Left hindlimb (tissue), 1 donor: ENCODE data around the gene LTA.
"Not testable (repeated sequence)": the region's sequence is repeated elsewhere in the genome, so short reads cannot be mapped to it uniquely, and the experiment has no call there.

ENCODE experiments used
- DNase-seq: peaks from one replicate; pipeline ENCODE4 v3.0.0-alpha.2; 2018

The LTA gene

GRCh38 chr6:31588871-31589650 is 17.0 kb downstream of the LTA start:
- DNase-seq, result no peak

- DNase-seq, result not testable (repeated sequence)
These were observed 18.6 kb downstream of the LTA start for GRCh38 chr6:31590691-31591090.

- no peak for DNase-seq
These were observed 20.3 kb downstream of the LTA start for GRCh38 chr6:31592396-31592771.

- DNase-seq, result no peak
These were observed 24.9 kb downstream of the LTA start for GRCh38 chr6:31597006-31597405.

GRCh38 chr6:31607317-31607716 is 35.2 kb downstream of the LTA start:
- no peak for DNase-seq

GRCh38 chr6:31609519-31610406 is 37.7 kb downstream of the LTA start:
- no peak for DNase-seq

GRCh38 chr6:31610968-31611367 is 38.9 kb downstream of the LTA start:
- no peak for DNase-seq

GRCh38 chr6:31614075-31614619 is 42.1 kb downstream of the LTA start:
- no peak for DNase-seq

GRCh38 chr6:31614684-31615578 is 42.8 kb downstream of the LTA start, which contains the start of gene AIF1:
Gene AIF1 (plus strand): TSS chr6:31615234. CDS start chr6:31615330, 96 bp downstream.
- no peak for DNase-seq

GRCh38 chr6:31615748-31616147 is 43.7 kb downstream of the LTA start:
- no peak for DNase-seq

- no peak for DNase-seq
These were observed 44.9 kb downstream of the LTA start for GRCh38 chr6:31617010-31617409.

- DNase-seq, result peak; percentile 99
These were observed 47.9 kb downstream of the LTA start for GRCh38 chr6:31619805-31620585.

GRCh38 chr6:31620586-31621319 is 48.7 kb downstream of the LTA start, which contains the start of gene PRRC2A:
Gene PRRC2A (plus strand): TSS chr6:31620715. CDS start chr6:31622790, 2,075 bp downstream.
- DNase-seq, result no peak

GRCh38 chr6:31621320-31621939 is 49.3 kb downstream of the LTA start:
- DNase-seq, result no peak

GRCh38 chr6:31621991-31622390 is 49.9 kb downstream of the LTA start:
- DNase-seq, result no peak

GRCh38 chr6:31622684-31623091 is 50.6 kb downstream of the LTA start:
- DNase-seq, result no peak
